HepG2 (cell line): ENCODE data around the gene SMG7. TPM values are rescaled to one million over a fixed set of nuclear protein-coding genes. Genes with fewer than 3 reads are reported as not detected.

ENCODE experiments used
- AGO1 ChIP-seq: fragments of 200-400 bp; formaldehyde crosslinking; IDR thresholded peaks from 2 replicates; pipeline ENCODE4 v1.6.1; 2017; ENCODE audit warnings: mild to moderate bottlenecking, low read depth, low read length, moderate library complexity; ENCODE audit not compliant: poor library complexity, severe bottlenecking
- ATF1 ChIP-seq: IDR thresholded peaks from 2 replicates; pipeline ENCODE4 v1.6.1; 2016; ENCODE audit warnings: mild to moderate bottlenecking, control low read depth
- CCDC6 ChIP-seq: sonication (generic); formaldehyde crosslinking; IDR thresholded peaks from 2 replicates; pipeline ENCODE4 v1.8.1; 2022; ENCODE audit warnings: mild to moderate bottlenecking, missing genetic modification reagents, moderate library complexity
- EP300 ChIP-seq, 3 experiments: sonication (generic) in 1 of 3; formaldehyde crosslinking in 1 of 3; IDR thresholded peaks; 2 replicates each; pipeline versions ENCODE4 v1.5.1 to v1.6.1; 2011 to 2020; ENCODE audit warnings: low read depth in 2 of 3, low read length in 2 of 3, borderline replicate concordance in 1 of 3, improper control_type of control experiment in 1 of 3, mild to moderate bottlenecking in 1 of 3, missing genetic modification reagents in 1 of 3, moderate library complexity in 1 of 3
- GATAD1 ChIP-seq: IDR thresholded peaks from 2 replicates; pipeline ENCODE4 v1.6.1; 2016; ENCODE audit warnings: missing genetic modification reagents, missing compliant biosample characterization
- MED8 ChIP-seq: sonication (generic); formaldehyde crosslinking; IDR thresholded peaks from 2 replicates; pipeline ENCODE4 v1.8.1; 2023; ENCODE audit warnings: mild to moderate bottlenecking, missing genetic modification reagents; ENCODE audit not compliant: insufficient replicate concordance
- NFATC3 ChIP-seq: sonication (generic); formaldehyde crosslinking; IDR thresholded peaks from 2 replicates; pipeline ENCODE4 v1.5.1; 2020; ENCODE audit warnings: mild to moderate bottlenecking, missing genetic modification reagents
- RORA ChIP-seq: sonication (generic); formaldehyde crosslinking; IDR thresholded peaks from 2 replicates; pipeline ENCODE4 v1.5.0; 2020; ENCODE audit warnings: mild to moderate bottlenecking, missing genetic modification reagents, moderate library complexity
- SMC3 ChIP-seq: IDR thresholded peaks from 2 replicates; pipeline ENCODE4 v1.6.1; 2011; ENCODE audit warnings: low read length, improper control_type of control experiment
- SP5 ChIP-seq: IDR thresholded peaks from 2 replicates; pipeline ENCODE4 v1.6.1; 2016; ENCODE audit warnings: low read depth, borderline replicate concordance
- TEAD3 ChIP-seq: optimal IDR thresholded peaks from 2 replicates; pipeline ENCODE3; 2016; ENCODE audit warnings: borderline replicate concordance
- ZBTB7B ChIP-seq: sonication (generic); formaldehyde crosslinking; IDR thresholded peaks from 2 replicates; pipeline ENCODE4 v1.4.0; 2020; ENCODE audit warnings: missing genetic modification reagents
- ZFP37 ChIP-seq: sonication (generic); formaldehyde crosslinking; IDR thresholded peaks from 2 replicates; pipeline ENCODE4 v1.4.0; 2020; ENCODE audit warnings: missing genetic modification reagents, borderline replicate concordance
- ZNF256 ChIP-seq: sonication (generic); formaldehyde crosslinking; conservative IDR thresholded peaks from 2 replicates; pipeline ENCODE4 v1.4.0; 2020; ENCODE audit warnings: missing genetic modification reagents
- ZNF441 ChIP-seq: sonication (generic); formaldehyde crosslinking; IDR thresholded peaks from 2 replicates; pipeline ENCODE4 v1.7.0; 2021; ENCODE audit warnings: missing genetic modification reagents, borderline replicate concordance
- polyA plus RNA-seq, 8 experiments: library from polyadenylated mRNA; depleted of rRNA in 3 of 8; stranded (reverse) in 7 of 8; unstranded in 1 of 8; fragments of >200 nt; fragmentation: Illumina TruSeq in 4 of 8; extraction: Trizol in 4 of 8; gene quantifications; 2 replicates each; pipeline versions ENCODE4 v1.2.1 to v1.2.3, GENCODE V29; 2011 to 2016; ENCODE audit warnings: low read depth in 4 of 8, missing spikeins in 1 of 8, mixed read lengths in 1 of 8; ENCODE audit not compliant: insufficient read depth in 1 of 8
- total RNA-seq, 5 experiments: library from RNA; depleted of rRNA; stranded (reverse); fragments of >200 nt; fragmentation: Illumina TruSeq; extraction: Trizol; gene quantifications; 2 replicates each; pipeline ENCODE4 v1.2.3, GENCODE V29; 2016; ENCODE audit warnings: low read depth in 1 of 5
- TF ChIP-seq, protein P1 (sequence below): sonication (generic); formaldehyde crosslinking; IDR thresholded peaks from 2 replicates; pipeline ENCODE4 v1.5.1; 2020; ENCODE audit warnings: missing genetic modification reagents, mild to moderate bottlenecking, borderline replicate concordance
- TF ChIP-seq, protein P2 (sequence below): sonication (generic); formaldehyde crosslinking; IDR thresholded peaks from 2 replicates; pipeline ENCODE4 v1.5.0; 2020; ENCODE audit warnings: missing genetic modification reagents
- TF ChIP-seq, protein P3 (sequence below): sonication (generic); formaldehyde crosslinking; IDR thresholded peaks from 2 replicates; pipeline ENCODE4 v1.5.0; 2020; ENCODE audit warnings: mild to moderate bottlenecking, missing genetic modification reagents, moderate library complexity
- TF ChIP-seq, protein P4 (sequence below): sonication (generic); formaldehyde crosslinking; IDR thresholded peaks from 2 replicates; pipeline ENCODE4 v1.5.0; 2020; ENCODE audit warnings: missing genetic modification reagents
- TF ChIP-seq, protein P5 (sequence below): sonication (generic); formaldehyde crosslinking; IDR thresholded peaks from 2 replicates; pipeline ENCODE4 v1.9.0; 2021; ENCODE audit warnings: missing genetic modification reagents, borderline replicate concordance

SMG7 gene
- total and polyA plus RNA-seq, 2 of the 13 experiments (the other 11 are each of a cell fraction or from before 2014, with no cell fraction given) = 14.9 to 27.9 TPM

DNA sequence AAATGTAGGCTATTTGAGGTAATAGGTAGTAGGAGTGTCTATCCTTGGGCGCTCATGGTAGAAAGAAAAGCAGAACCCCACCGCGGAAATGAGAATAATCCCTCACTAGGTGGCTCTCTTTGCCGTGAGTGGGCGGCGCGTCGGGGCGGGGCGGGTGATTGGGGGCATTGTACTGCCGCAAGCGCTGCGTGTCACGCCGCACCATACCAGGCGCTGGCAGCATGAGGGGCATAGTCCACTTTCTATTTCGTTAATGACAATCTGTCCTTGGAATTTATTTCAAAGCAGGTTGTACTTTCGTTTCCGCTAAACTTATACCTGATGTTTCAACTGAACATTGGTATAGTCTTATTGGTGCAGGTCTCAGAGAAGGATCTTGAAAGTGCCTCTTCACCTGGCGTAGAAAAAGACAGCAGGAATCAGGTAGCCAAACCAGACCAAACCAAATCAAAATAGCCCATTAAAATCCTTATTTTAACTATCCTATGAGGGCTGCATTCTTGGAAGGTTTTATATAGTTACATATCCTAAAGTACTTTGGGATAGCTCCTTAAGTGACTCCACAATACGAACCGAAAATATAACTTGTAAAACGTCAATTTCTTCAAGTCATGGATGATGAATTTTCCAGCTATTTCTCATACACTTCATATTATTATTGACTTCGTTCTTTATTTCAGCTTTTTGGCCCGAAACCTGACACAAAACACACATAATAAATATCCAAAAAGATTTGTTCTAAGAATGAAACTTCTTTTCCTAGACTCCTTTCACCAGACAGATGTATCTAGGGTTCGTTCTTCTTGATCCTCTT, 1.9 kb upstream of the SMG7 start (continued):
- peak; percentile 43; the same call in 1 of the 2 replicates for TF ChIP-seq RORA (CRISPR knock-in tag)
- peak; percentile 76; the same call in 1 of the 2 replicates for TF ChIP-seq SP5 (CRISPR knock-in tag)
- TF ChIP-seq ZNF256 (CRISPR knock-in tag) = no peak
- no peak for TF ChIP-seq AGO1
- TF ChIP-seq NFATC3 (CRISPR knock-in tag) = no peak
- TF ChIP-seq, protein P1, sequence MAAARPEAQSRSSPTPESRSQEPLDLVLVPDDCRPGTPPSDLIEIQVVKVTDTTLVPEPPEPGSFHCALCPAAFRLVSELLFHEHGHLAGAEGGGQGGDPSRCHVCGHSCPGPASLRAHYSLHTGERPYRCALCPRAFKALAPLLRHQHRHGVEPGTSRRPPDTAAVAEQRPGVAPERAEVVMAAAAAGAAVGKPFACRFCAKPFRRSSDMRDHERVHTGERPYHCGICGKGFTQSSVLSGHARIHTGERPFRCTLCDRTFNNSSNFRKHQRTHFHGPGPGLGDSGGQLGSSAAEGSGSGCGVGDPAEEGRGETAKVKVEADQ = no peak
- TF ChIP-seq ZNF441 = peak; percentile 48; the same call in 1 of the 2 replicates
- no peak; the same call in 1 of the 2 replicates for TF ChIP-seq CCDC6 (CRISPR knock-in tag)
- TF ChIP-seq, protein P2, sequence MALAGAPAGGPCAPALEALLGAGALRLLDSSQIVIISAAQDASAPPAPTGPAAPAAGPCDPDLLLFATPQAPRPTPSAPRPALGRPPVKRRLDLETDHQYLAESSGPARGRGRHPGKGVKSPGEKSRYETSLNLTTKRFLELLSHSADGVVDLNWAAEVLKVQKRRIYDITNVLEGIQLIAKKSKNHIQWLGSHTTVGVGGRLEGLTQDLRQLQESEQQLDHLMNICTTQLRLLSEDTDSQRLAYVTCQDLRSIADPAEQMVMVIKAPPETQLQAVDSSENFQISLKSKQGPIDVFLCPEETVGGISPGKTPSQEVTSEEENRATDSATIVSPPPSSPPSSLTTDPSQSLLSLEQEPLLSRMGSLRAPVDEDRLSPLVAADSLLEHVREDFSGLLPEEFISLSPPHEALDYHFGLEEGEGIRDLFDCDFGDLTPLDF = peak; percentile 47; the same call in 1 of the 2 replicates
- TF ChIP-seq SMC3 = peak; percentile 50
- TF ChIP-seq, protein P3, sequence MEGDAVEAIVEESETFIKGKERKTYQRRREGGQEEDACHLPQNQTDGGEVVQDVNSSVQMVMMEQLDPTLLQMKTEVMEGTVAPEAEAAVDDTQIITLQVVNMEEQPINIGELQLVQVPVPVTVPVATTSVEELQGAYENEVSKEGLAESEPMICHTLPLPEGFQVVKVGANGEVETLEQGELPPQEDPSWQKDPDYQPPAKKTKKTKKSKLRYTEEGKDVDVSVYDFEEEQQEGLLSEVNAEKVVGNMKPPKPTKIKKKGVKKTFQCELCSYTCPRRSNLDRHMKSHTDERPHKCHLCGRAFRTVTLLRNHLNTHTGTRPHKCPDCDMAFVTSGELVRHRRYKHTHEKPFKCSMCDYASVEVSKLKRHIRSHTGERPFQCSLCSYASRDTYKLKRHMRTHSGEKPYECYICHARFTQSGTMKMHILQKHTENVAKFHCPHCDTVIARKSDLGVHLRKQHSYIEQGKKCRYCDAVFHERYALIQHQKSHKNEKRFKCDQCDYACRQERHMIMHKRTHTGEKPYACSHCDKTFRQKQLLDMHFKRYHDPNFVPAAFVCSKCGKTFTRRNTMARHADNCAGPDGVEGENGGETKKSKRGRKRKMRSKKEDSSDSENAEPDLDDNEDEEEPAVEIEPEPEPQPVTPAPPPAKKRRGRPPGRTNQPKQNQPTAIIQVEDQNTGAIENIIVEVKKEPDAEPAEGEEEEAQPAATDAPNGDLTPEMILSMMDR (CRISPR knock-in tag) = peak; percentile 88
- TF ChIP-seq MED8 (CRISPR knock-in tag) = no peak
- TF ChIP-seq, protein P4, sequence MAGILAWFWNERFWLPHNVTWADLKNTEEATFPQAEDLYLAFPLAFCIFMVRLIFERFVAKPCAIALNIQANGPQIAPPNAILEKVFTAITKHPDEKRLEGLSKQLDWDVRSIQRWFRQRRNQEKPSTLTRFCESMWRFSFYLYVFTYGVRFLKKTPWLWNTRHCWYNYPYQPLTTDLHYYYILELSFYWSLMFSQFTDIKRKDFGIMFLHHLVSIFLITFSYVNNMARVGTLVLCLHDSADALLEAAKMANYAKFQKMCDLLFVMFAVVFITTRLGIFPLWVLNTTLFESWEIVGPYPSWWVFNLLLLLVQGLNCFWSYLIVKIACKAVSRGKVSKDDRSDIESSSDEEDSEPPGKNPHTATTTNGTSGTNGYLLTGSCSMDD (CRISPR knock-in tag) = no peak
- 0 out of 2 replicates have a peak, but pooled peaks have one; percentile 53 for TF ChIP-seq ZFP37 (CRISPR knock-in tag)
- peak in 1 of 2 experiments; percentile 58; a peak in 2 of 4 replicates for TF ChIP-seq EP300 (IDR thresholded peaks at IDR 0.05; ENCODE audit: low read depth in 2 of 2, low read length in 2 of 2)
- TF ChIP-seq EP300 (CRISPR knock-in tag; IDR thresholded peaks at IDR 0.05; ENCODE audit: borderline replicate concordance) = peak; percentile 34; the same call in 1 of the 2 replicates
- TF ChIP-seq TEAD3 (CRISPR knock-in tag) = peak; percentile 96
- TF ChIP-seq GATAD1 (CRISPR knock-in tag) = peak; percentile 65
- TF ChIP-seq, protein P5, sequence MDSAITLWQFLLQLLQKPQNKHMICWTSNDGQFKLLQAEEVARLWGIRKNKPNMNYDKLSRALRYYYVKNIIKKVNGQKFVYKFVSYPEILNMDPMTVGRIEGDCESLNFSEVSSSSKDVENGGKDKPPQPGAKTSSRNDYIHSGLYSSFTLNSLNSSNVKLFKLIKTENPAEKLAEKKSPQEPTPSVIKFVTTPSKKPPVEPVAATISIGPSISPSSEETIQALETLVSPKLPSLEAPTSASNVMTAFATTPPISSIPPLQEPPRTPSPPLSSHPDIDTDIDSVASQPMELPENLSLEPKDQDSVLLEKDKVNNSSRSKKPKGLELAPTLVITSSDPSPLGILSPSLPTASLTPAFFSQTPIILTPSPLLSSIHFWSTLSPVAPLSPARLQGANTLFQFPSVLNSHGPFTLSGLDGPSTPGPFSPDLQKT (CRISPR knock-in tag) = no peak
- TF ChIP-seq ZBTB7B = peak; percentile 66
- peak; percentile 40 for TF ChIP-seq ATF1
